GM19043 (cell line): ENCODE results near the gene SIN3A.
"Not testable (repeated sequence)": the region's sequence is repeated elsewhere in the genome, so short reads cannot be mapped to it uniquely, and the experiment has no call there.

ENCODE experiments used
- ATAC-seq: cut with Tn5 transposase; IDR thresholded peaks from one replicate; pipeline ENCODE4 v1.9.1; 2021; ENCODE audit warnings: low read depth; ENCODE audit not compliant: unreplicated experiment

The SIN3A gene

DNA sequence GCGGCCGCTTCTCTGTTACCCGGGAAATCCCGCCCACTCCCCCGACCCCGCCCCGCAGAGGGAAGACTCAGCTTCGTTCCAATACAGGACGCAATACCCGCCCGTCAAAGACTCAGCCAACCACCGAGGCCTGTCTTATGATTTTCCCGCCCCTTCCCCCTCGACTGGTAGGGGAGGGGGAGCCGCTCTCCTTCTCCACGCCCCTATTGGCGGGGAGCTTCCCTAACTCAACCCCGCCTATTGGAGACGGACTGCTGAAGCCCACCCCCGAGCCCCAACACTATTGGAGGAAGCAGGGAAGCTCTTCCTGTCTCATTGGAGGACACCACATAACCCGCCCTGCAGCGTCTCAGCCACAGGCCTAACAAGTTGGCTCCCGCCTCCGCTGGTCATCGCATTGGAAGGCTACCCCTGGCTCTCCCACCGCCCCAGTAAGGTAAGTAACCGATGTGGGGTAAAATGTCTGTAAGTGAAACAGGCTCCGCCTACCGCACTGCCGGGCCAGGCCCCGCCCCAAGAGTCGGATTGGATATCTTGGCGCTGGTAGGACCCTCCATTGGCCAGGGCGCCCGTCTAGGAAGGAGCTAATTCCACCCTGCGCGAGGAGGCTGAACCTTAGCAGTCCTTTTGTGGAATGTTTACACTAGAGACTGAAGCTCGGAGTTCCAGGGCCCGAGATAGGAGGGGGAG, at the start of gene SIN3A:
Gene SIN3A (minus strand): TSS at position 17 of the 690 bp plus-strand sequence. CDS start 21,315 bp downstream, outside the sequence.
- peak; percentile 41 for ATAC-seq

DNA sequence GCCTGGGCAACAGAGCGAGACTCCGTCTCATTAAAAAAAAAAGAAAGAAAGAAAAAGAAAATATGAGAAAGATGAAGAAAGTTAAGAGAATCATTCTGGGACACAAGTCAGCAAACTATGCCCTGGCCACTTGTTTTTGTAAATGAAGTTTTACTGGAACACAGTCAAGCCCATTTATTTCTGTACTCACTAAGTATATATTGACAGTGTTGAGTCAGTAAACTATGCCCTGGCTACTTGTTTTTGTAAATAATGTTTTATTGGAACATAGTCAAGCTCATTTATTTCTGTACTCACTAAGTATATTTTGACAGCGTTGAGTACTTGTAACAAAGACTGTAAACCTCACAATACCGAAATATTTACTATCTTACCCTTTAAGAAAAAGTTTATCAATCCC, 42.2 kb upstream of the SIN3A start:
- no peak for ATAC-seq

- ATAC-seq: no peak
These were observed 32.5 kb upstream of the SIN3A start for GRCh38 chr15:75483961-75484360.

DNA sequence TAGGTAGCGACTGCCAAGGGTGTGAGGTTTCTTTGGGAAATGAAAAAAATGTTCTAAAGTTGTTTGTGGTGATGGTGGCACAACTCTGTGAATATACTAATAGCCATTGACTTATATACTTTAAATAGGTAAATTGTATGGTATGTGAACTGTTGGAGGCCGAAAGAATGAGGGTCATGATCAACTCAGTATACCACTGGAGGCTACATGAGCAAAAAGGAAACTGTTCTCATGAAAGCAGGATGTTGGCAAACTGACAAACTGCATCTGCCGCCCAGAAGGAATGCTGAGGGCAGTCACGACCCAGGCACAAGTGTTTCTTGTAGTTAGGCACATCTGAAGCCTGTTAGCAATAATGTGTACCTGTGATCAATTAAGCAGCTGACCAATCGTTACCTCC, 32.1 kb upstream of the SIN3A start:
- ATAC-seq: not testable (repeated sequence)

DNA sequence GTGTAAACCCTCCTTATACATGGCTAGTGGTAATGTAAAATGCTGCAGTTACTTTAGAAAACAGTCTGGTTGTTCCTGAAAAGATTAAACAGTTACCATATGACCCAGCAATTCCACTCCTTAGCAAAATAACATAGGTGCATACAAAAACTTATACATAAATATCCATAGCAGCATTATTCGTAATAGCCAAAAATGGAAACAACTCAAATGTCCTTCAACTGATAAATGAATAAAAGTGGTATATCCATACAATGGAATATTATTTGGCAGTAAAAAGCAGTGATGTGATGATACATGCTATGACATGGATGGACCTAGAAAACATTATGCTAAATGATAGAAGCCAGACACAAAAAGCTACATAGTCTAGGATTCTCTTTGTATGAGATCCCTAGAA, 31.6 kb upstream of the SIN3A start:
- ATAC-seq: no peak

GRCh38 chr15:75480463-75480862, 29.0 kb upstream of the SIN3A start:
- ATAC-seq: not testable (repeated sequence)

- no peak for ATAC-seq
These were observed 28.2 kb upstream of the SIN3A start for GRCh38 chr15:75479670-75480069.

GRCh38 chr15:75477094-75477493, 25.6 kb upstream of the SIN3A start:
- not testable (repeated sequence) for ATAC-seq

DNA sequence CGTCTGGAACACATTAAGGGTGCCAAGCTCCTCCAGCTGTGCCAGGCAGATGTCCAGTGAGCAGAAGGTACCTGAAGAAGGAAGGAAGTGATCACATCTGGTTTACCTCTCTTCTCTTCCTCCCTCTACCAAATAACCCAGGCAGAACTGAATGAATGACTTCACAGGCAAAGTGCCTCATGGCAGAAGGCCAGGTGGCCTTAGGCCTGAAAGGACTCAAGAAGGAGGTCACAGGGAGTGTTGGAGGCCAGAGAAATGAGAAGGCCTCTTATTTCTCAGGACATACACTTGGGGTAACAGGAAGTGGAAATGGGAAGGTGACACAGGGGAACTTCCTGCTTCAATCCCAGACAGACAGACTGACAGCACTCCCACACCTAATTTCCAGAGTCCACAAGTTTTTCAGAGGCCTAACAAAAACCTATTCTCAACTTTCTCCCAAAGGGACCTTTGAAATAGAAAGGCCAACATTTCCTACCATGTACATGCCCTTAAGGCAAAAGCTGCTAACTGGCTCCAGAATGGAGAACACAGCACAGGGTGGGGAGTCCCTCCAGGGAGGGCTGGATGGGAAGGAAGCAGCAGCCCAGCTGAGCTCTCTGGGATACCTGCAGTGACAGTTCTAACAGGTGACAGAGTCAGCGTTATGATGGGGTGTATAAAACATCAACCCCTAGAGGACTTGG, 17.6 kb upstream of the SIN3A start:
- ATAC-seq: no peak

- no peak for ATAC-seq
These were observed 9.2 kb upstream of the SIN3A start for GRCh38 chr15:75460646-75461045.

- ATAC-seq: no peak
These were observed 8.1 kb upstream of the SIN3A start for GRCh38 chr15:75459581-75459980.

DNA sequence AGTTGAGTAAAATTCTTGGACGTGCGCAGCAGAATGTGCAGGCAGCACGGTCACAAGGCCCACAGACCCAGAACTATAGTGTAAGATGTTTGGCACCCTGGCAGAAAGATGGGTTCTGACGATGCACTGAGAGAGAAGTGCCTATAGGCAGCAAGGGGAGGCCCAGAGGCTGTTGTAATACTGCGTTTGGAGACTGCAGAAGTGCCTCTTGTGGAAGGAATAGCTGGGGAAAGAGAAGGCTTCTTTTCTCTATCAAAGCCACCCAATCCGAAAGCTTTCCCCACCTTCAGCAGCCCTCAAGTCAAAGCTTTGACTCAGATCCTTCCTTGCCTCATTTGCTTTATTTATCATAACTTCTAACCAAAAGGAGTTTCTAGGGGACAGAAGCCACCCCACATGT, 5.2 kb upstream of the SIN3A start:
- no peak for ATAC-seq

- ATAC-seq: no peak
These were observed 4.6 kb upstream of the SIN3A start for GRCh38 chr15:75455982-75456531.

- ATAC-seq: no peak
These were observed 4.0 kb upstream of the SIN3A start for GRCh38 chr15:75455424-75455981.

DNA sequence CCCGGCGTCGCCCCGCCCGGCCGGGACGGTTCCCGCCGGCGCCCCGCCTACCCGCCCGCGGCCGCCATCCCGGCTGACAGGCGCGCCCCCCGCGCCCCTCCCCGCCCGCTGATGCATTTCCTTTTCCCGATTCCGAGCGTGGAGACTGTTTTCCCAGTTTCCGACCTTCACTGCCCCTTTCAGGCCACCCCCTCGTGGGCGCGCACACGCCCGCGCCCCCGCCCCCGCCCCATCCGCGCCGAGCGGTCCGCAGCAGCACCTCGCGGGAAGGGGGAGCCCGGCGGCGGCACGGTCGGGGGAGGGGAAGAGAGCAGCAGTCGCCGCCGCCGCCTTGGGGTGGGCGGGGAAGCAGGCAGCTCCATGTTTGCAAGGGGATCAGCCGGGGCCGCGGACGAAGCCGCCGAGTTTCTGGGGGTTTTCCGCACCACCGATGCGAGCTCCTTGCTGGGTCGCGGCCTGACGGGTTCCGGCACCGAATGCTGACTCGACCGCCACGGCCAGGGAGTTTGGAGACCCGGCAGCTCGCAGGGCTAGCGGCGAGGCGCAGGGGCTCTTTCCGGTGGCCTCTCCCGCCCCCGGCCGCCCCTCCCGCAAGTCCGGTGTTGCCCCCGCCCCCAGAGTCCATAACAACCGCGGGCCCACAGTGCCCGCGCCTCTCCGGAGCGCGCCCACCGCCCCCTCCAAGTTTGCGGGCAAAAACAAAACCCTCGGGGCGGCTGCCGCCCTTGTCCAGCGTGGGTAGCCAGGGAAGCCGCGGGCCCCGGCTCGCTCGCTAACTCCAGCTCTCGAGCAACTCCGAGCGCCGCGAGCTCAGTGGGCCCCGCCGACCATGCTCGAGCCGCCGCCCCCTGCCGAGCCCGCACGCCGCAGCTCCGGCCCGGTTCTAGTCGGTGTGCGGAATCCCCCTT, 3.2 kb upstream of the SIN3A start:
- no peak for ATAC-seq

DNA sequence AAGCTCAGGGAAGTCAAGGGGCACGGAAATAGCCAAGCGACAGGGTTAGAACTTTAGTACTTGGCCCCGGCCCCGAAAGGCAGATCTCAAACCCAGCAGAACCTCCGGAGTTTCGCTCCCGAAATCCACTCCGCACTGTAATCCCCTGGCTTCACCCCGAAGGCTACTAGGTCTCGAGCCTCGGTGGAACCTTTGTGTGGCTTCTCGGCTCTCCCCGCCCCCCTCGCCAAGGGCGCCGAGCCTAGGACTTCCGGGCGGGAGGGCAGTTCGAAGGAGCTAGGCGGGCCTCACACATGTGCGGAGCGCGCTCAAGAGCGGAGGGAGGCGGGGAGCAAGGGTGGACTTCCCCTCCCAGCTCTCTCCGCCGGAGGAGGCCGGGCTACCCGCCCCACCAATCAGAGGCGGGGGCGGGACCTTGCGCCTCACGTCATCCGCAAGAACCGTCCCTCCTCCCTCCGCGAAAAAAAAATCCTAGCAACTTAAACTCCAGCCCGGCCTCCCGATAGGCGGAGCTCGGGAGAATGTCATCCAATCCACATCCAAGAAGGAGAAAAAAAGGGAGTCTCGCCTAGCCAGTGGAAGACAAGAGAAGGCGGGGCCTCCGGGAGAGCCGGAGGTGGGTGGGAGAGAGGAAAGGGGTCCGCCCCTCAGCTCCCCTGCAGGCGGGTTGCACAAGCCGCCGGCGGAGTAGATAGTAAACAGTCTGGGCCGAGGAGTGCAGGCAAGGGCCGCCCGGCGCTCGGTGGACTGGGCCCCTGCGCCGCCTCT, 2.4 kb upstream of the SIN3A start:
- peak; percentile 26 for ATAC-seq

DNA sequence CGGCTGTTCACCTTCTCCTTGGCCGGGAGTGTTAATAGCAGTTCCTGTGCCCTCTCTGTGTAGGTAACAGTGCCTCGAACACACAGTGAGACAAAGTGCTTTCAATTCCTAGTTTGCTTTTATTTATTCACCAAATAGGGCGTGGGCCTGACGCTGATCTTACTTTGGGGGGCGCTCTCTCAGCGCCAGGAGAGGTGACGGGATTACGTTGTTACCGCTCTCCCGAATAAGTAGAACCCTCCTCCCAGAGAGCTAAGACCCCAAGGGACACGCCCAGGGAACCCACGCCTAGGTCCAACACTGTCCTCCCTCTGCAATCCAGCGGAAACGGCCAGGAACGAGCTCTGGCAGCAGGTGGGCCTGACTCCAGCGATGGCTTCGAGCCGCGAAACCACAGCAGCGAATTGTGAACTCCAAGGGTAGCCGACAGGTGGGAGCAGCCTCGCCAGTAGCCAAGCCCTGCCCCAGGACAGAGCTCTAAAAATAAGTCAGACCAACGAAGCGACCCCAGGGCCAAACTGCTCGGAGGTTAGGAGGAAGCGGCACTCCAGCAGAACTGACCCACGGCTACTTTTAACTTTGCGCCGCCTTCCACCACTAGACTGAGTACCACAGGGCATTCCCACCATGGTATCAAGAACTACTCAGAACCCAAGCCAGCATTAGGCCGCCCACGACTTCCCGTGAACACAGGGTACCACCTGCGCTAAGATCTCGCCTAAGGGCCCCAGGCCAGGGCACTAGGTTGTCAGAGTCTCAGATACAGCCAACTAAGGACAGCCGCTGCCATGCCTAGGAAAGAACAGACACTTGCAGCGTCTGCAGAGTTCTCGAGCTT, 1.6 kb upstream of the SIN3A start:
- ATAC-seq: no peak

DNA sequence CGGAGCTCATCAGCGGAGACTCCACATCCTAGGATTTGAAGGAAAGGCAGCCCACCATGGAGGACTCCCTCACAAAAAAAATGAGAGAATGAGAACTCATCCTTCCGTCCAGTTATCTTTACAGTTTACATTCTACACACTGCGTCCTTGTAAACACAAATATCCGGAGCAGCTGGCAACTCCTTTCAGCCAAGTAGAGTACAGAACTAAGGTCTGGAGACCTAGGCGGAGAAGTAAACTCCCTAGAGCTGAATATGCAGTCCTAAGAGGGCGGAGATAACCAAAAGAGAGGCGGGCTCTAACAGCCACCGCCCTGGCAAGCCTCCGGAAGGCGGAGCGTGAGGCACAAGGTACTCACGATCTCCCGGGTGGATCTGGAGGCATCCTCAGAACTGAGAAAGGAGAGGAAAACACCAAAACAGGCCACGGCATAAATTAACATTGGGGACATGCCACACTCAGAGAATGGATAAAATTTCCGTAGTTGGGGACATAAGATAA, 924 bp upstream of the SIN3A start:
- ATAC-seq: no peak

- ATAC-seq: no peak
These were observed 252 bp downstream of the SIN3A start for GRCh38 chr15:75451202-75451673.
